Measurements from ENCODE around the gene ARID4B. TPM values are rescaled to one million over a fixed set of nuclear protein-coding genes. Genes with fewer than 3 reads are reported as not detected.

ARID4B gene
- total and polyA plus RNA-seq, 9 donors, result 19.6 to 52.0 (median 40.6) TPM

DNA sequence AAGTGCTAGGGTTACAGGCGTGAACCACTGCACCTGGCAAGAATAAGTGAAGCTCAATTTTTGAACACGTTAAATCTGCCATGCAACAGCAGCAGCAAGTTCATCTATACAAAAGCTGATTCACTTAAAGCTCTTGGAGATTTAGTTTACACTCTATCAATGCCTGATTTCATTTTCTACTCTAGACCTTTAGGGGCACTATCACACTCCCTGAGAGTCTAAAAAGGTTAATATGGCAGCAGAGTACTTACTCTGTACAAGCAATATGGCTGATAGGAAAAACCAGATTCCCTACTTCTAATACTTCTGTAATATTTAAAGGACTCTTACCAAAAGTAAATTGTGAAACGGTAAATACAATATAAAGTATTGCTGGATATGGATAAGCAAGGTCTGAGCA lies 171.7 kb downstream of the ARID4B start:
- TF ChIP-seq EP300 (IDR thresholded peaks at IDR 0.05) (no peak), POLR2A (IDR thresholded peaks at IDR 0.05) (no peak)
- TF ChIP-seq, protein P1, sequence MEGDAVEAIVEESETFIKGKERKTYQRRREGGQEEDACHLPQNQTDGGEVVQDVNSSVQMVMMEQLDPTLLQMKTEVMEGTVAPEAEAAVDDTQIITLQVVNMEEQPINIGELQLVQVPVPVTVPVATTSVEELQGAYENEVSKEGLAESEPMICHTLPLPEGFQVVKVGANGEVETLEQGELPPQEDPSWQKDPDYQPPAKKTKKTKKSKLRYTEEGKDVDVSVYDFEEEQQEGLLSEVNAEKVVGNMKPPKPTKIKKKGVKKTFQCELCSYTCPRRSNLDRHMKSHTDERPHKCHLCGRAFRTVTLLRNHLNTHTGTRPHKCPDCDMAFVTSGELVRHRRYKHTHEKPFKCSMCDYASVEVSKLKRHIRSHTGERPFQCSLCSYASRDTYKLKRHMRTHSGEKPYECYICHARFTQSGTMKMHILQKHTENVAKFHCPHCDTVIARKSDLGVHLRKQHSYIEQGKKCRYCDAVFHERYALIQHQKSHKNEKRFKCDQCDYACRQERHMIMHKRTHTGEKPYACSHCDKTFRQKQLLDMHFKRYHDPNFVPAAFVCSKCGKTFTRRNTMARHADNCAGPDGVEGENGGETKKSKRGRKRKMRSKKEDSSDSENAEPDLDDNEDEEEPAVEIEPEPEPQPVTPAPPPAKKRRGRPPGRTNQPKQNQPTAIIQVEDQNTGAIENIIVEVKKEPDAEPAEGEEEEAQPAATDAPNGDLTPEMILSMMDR (IDR thresholded peaks at IDR 0.05), result no peak
- intact Hi-C loops (cut with DNase I), result no loop called here
- no peaks in the 10 kb centered on the region for H3K9me3 ChIP-seq
- H3K4me1 ChIP-seq (ENCODE audit: insufficient read depth), result peaks cover 1% of the 10 kb centered on the region
- no peak for DNase-seq
- H3K36me3 ChIP-seq, result no peaks in the 10 kb centered on the region
- WGBS, 3 donors, result 92 to 96% (median 94%) methylated on average over 3 of the region's 3 CpGs
- H3K4me3 ChIP-seq, result no peak overlapping the region
- H3K27me3 ChIP-seq, result no peaks in the 10 kb centered on the region
- no peak overlapping the region for H3K27ac ChIP-seq

DNA sequence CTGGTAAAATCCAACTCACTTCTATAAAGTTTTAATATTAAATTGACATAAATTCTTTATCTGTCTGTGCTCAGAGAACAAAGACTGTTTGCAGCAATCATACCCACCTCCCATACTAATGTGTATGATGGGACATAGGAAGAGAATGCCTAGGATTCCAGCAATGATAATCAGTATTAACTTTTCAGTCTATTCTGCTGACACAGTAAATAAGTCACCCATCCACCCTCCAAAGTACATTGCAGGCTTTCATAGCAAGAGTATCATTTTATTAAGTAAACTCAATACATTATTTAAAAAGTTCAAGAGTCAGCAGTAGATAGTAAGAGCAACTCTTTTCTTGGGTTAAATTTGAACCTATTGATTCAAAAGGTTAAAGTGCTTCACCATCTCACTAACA lies 175.7 kb downstream of the ARID4B start:
- H3K4me3 ChIP-seq, result no peak overlapping the region
- DNase-seq, result no peak
- H3K9me3 ChIP-seq, result no peaks in the 10 kb centered on the region
- H3K36me3 ChIP-seq, result no peaks in the 10 kb centered on the region
- intact Hi-C loops (cut with DNase I), result no loop called here
- no peaks in the 10 kb centered on the region for H3K27me3 ChIP-seq
- H3K27ac ChIP-seq, result no peak overlapping the region
- TF ChIP-seq EP300 (IDR thresholded peaks at IDR 0.05), result no peak
- TF ChIP-seq, protein P1 (IDR thresholded peaks at IDR 0.05), result no peak
- no peak for TF ChIP-seq POLR2A (IDR thresholded peaks at IDR 0.05)
- H3K4me1 ChIP-seq (ENCODE audit: insufficient read depth), result no peaks in the 10 kb centered on the region

DNA sequence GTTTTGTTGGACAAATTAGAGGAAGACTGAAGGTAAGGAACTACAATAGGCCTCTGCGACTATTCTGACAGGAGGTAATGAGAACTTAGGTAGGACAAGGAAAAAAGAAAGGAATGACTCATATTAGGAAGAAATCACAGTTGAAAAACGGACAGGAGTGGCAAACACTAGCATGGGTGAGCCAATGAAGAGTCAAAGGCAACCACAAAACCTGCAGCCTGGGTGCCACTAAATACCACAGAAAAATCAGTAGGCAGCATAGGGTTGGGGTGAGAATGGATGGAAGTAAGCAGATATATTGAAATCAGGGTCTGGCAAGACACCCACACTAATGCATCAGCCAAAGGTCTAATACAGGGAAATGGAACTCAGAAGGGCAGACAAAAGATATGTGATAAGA lies 176.9 kb downstream of the ARID4B start:
- H3K9me3 ChIP-seq, result no peaks in the 10 kb centered on the region
- intact Hi-C loops (cut with DNase I), result no loop called here
- no peaks in the 10 kb centered on the region for H3K27me3 ChIP-seq
- DNase-seq, result no peak
- H3K36me3 ChIP-seq, result no peaks in the 10 kb centered on the region
- H3K27ac ChIP-seq, result no peak overlapping the region
- no peak overlapping the region for H3K4me3 ChIP-seq
- TF ChIP-seq POLR2A (IDR thresholded peaks at IDR 0.05), result no peak
- TF ChIP-seq, protein P1 (IDR thresholded peaks at IDR 0.05), result no peak
- TF ChIP-seq EP300 (IDR thresholded peaks at IDR 0.05), result no peak
- no peaks in the 10 kb centered on the region for H3K4me1 ChIP-seq (ENCODE audit: insufficient read depth)
- WGBS, 3 donors, result 94% methylated on average over 2 of the region's 2 CpGs

DNA sequence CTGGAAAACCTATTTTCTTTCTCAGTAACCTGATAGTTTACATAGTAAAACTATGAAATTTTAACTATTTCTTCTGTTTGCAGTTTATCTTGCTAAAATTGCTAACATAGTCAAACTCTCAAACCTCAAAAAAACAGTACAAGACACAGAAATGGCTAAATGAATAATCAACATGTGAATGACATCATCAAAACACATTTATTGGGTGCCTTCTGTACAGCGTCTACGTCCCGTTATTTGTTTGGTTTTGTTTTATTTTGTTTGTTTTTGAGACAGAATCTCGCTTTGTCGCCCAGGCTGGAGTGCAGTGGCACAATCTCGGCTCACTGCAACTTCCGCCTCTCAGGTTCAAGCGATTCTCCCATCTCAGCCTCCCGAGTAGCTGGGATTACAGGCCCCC lies 178.2 kb downstream of the ARID4B start:
- Histone ChIP-seq H3K4me1 (ENCODE audit: insufficient read depth) (no peaks in the 10 kb centered on the region), H3K36me3 (no peaks in the 10 kb centered on the region), H3K27me3 (no peaks in the 10 kb centered on the region), H3K4me3 (no peak overlapping the region), H3K9me3 (no peaks in the 10 kb centered on the region), H3K27ac (no peak overlapping the region)
- TF ChIP-seq EP300 (IDR thresholded peaks at IDR 0.05), result no peak
- no peak for DNase-seq
- WGBS, 3 donors, result 93 to 94% (median 94%) methylated on average over 9 of the region's 9 CpGs
- intact Hi-C loops (cut with DNase I), result no loop called here

DNA sequence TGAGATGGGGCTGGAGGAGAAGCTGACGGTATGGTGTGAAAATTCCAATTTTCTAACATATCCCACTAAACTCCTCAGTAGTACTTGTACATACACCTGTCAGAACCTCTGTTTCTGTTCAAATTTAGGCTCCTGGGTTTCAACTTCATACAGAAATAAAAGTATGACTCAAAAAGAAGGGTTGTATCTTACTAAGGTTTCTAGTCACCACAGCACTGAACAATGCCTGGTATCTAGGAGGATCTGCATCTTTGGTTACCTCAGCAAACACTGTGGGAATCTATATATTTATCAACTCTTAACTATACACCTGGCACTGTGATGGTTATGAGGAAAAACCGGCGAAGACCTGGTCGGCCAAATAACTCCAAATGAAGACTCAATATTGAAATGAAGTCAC lies 180.7 kb downstream of the ARID4B start:
- H3K36me3 ChIP-seq, result no peaks in the 10 kb centered on the region
- intact Hi-C loops (cut with DNase I), result no loop called here
- WGBS, 3 donors, result 91 to 94% (median 94%) methylated on average over 4 of the region's 4 CpGs
- no peak for DNase-seq
- TF ChIP-seq, protein P1 (IDR thresholded peaks at IDR 0.05), result no peak
- TF ChIP-seq EP300 (IDR thresholded peaks at IDR 0.05) (no peak), POLR2A (IDR thresholded peaks at IDR 0.05) (no peak)
- H3K4me3 ChIP-seq, result no peak overlapping the region
- no peaks in the 10 kb centered on the region for H3K9me3 ChIP-seq
- no peaks in the 10 kb centered on the region for H3K27me3 ChIP-seq
- no peak overlapping the region for H3K27ac ChIP-seq
- no peaks in the 10 kb centered on the region for H3K4me1 ChIP-seq (ENCODE audit: insufficient read depth)
